Panc1 (cell line): ENCODE data around the gene GTF2H4. TPM values are rescaled to one million over a fixed set of nuclear protein-coding genes. Genes with fewer than 3 reads are reported as not detected.
"Not testable (repeated sequence)": the region's sequence is repeated elsewhere in the genome, so short reads cannot be mapped to it uniquely, and the experiment has no call there.

Source experiments
- ATAC-seq: fragments of 200-7000 bp; cut with Tn5 transposase; 2 replicates; pipeline ENCODE4 v1.9.1; 2020; ENCODE audit warnings: mild to moderate bottlenecking, moderate library complexity
- Bru-seq: library from RNA; stranded (reverse); fragments of 400-500 nt; gene quantifications from one replicate; lab custom pipeline; 2021; lab: Mats Ljungman, UMichigan
- BruChase-seq, 2 experiments: library from RNA; stranded (reverse); fragments of 400-500 nt; gene quantifications; one replicate each; lab custom pipeline; 2021; lab: Mats Ljungman, UMichigan
- BruUV-seq: library from RNA; stranded (reverse); fragments of 400-500 nt; replicated peaks from 2 replicates; lab custom pipeline; 2021; lab: Mats Ljungman, UMichigan
- CTCF ChIA-PET: fragments of 300-600 bp; sonication (Branson Sonifier 250); formaldehyde crosslinking; loops from one replicate; lab custom pipeline; 2022; ENCODE audit warnings: antibody characterized with exemption; lab: Charles Lee
- POLR2A ChIA-PET: fragments of 300-600 bp; sonication (Branson Sonifier 250); formaldehyde crosslinking; loops from one replicate; lab custom pipeline; 2022; ENCODE audit warnings: antibody characterized with exemption; lab: Charles Lee
- DNase-seq: peaks from one replicate; pipeline ENCODE4 v3.0.0-alpha.2; 2010; ENCODE audit warnings: low read depth, low spot score
- H3K27ac ChIP-seq: 2 replicates; pipeline ENCODE4 v1.5.1; 2011; ENCODE audit warnings: mild to moderate bottlenecking, low read length, inconsistent platforms
- H3K27me3 ChIP-seq: fragments of 200-500 bp; sonication (Bioruptor generic); 2 replicates; pipeline ENCODE4 v1.6.0; 2014; ENCODE audit warnings: low read length, inconsistent platforms; ENCODE audit not compliant: control insufficient read depth, insufficient read depth
- H3K36me3 ChIP-seq: fragments of 200-500 bp; sonication (Bioruptor generic); 2 replicates; pipeline ENCODE4 v1.5.1; 2014; ENCODE audit warnings: inconsistent platforms, mild to moderate bottlenecking, low read length, moderate library complexity; ENCODE audit not compliant: control insufficient read depth, insufficient read depth
- H3K4me1 ChIP-seq: 2 replicates; pipeline ENCODE4 v1.5.1; 2011; ENCODE audit warnings: inconsistent platforms, mild to moderate bottlenecking, low read length, moderate library complexity; ENCODE audit not compliant: control insufficient read depth, insufficient read depth
- H3K4me3 ChIP-seq, 2 experiments: 2 replicates each; pipeline ENCODE4 v1.5.1; 2011 to 2012; ENCODE audit warnings: low read depth in 2 of 2, low read length in 2 of 2, mild to moderate bottlenecking in 2 of 2, inconsistent platforms in 1 of 2, moderate library complexity in 1 of 2
- H3K9me3 ChIP-seq: fragments of 200-500 bp; sonication (Bioruptor generic); 2 replicates; pipeline ENCODE4 v1.5.1; 2014; ENCODE audit warnings: low read depth, mild to moderate bottlenecking, inconsistent platforms, low read length, moderate library complexity; ENCODE audit not compliant: control insufficient read depth, insufficient read depth
- CTCF ChIP-seq: fragments of 450-650 bp; IDR thresholded peaks from 2 replicates; pipeline ENCODE4 v1.5.1; 2017; ENCODE audit warnings: mild to moderate bottlenecking
- POLR2AphosphoS5 ChIP-seq: IDR thresholded peaks from 2 replicates; pipeline ENCODE4 v1.6.1; 2012; ENCODE audit warnings: mild to moderate bottlenecking, low read depth, low read length, moderate library complexity
- REST ChIP-seq, 2 experiments: IDR thresholded peaks; 2 replicates each; pipeline ENCODE4 v1.6.1; 2011 to 2012; ENCODE audit warnings: low read depth in 2 of 2, control low read depth in 1 of 2, low read length in 1 of 2, mild to moderate bottlenecking in 1 of 2, moderate library complexity in 1 of 2; ENCODE audit not compliant: insufficient read depth in 1 of 2
- SIN3A ChIP-seq: IDR thresholded peaks from 2 replicates; pipeline ENCODE4 v1.6.1; 2012; ENCODE audit warnings: low read depth, mild to moderate bottlenecking, low read length, moderate library complexity, borderline replicate concordance; ENCODE audit not compliant: insufficient read depth
- TCF7L2 ChIP-seq: IDR thresholded peaks from 2 replicates; pipeline ENCODE4 v1.6.1; 2011; ENCODE audit warnings: mild to moderate bottlenecking, low read depth, low read length, inconsistent platforms
- in situ Hi-C: cut with HindIII; loops from 2 replicates; pipeline ENCODE4 v1.10.0; 2016; ENCODE audit warnings: low sequenced_read_pairs, low pct_unique_long_range_greater_than_20kb
- intact Hi-C: fragments of 100-400 bp; cut with micrococcal nuclease; formaldehyde crosslinking; loops from one replicate; pipeline ENCODE4 v1.10.0; 2022; ENCODE audit not compliant: unreplicated experiment
- long read RNA-seq: library from polyadenylated mRNA; unstranded; transcript quantifications from one replicate; pipeline ENCODE4 v2.0.0, GENCODE V29; 2021; ENCODE audit not compliant: unreplicated experiment
- polyA plus RNA-seq: library from polyadenylated mRNA; unstranded; fragments of >200 nt; gene quantifications from one replicate; pipeline ENCODE4 v1.2.1, GENCODE V29; 2012; ENCODE audit warnings: missing spikeins; ENCODE audit not compliant: insufficient read length
- total RNA-seq: library from RNA; stranded (reverse); gene quantifications from one replicate; pipeline ENCODE4 v1.2.1, GENCODE V29; 2021; ENCODE audit not compliant: unreplicated experiment

The GTF2H4 gene
- total RNA-seq (27.5 TPM), Bru-seq, nascent RNA (percentile 59 among the genes with signal in this experiment), BruChase-seq, experiment 1, labeled RNA remaining after a 2-hour chase (percentile 73 among the genes with signal in this experiment), BruChase-seq, experiment 2, labeled RNA remaining after a 6-hour chase (percentile 83 among the genes with signal in this experiment)
- 24.5 TPM for polyA plus RNA-seq
- long read RNA-seq, partial matches to known transcripts: 1 of 2 reads
- long read RNA-seq, other reads (novel, unspliced or antisense): 1 of 2 reads

- no TSS peak for BruUV-seq
- Histone ChIP-seq H3K27me3 (no peaks in the 10 kb centered on the region), H3K9me3 (no peaks in the 10 kb centered on the region), H3K4me1 (0 out of 2 replicates have a peak, but pooled peaks cover 6% of the 10 kb centered on the region), H3K27ac (peak within 1 kb of the TSS; percentile 94), H3K36me3 (no peaks in the 10 kb centered on the region), H3K4me3 (peak within 1 kb of the TSS; percentile 90 to 100)
- intact Hi-C loops: no loop called here
- POLR2A ChIA-PET: no interaction called here
- CTCF ChIA-PET: no interaction called here
- TF ChIP-seq REST (IDR thresholded peaks at IDR 0.05; ENCODE audit: insufficient read depth in 1 of 2, low read depth in 2 of 2, low read length in 1 of 2) (no peak), CTCF (no peak), POLR2AphosphoS5 (peak; percentile 44; the same call in 1 of the 2 replicates), TCF7L2 (peak; percentile 79), SIN3A (peak; percentile 33; the same call in 1 of the 2 replicates)
- in situ Hi-C loops: no loop called here
- peak; percentile 99 for ATAC-seq
- peak; percentile 95 for DNase-seq
These were observed at the start of gene GTF2H4 for GRCh38 chr6:30907758-30908591. Gene GTF2H4, plus strand, starts transcription at chr6:30908207.

- intact Hi-C loops, H3K4me1 ChIP-seq, H3K27ac ChIP-seq, H3K27me3 ChIP-seq, DNase-seq, H3K4me3 ChIP-seq, ATAC-seq, H3K9me3 ChIP-seq, CTCF ChIA-PET, POLR2A ChIA-PET, BruUV-seq, H3K36me3 ChIP-seq: not testable (repeated sequence)
- in situ Hi-C loops: loop anchor here (10.0 kb wide), 1 partner anchor 215 kb away; no protein-coding TSS in a partner anchor
These were observed 48.3 kb upstream of the GTF2H4 start for GRCh38 chr6:30859726-30860125.
